HG03135 (cell line): ENCODE results near the gene GNAI3.
A peak's percentile ranks its signal among the peaks of the same experiment; 100 is the strongest.

Experiments
- ATAC-seq: cut with Tn5 transposase; IDR thresholded peaks from one replicate; pipeline ENCODE4 v1.9.1; 2021; ENCODE audit warnings: mild to moderate bottlenecking, moderate library complexity; ENCODE audit not compliant: unreplicated experiment

Gene GNAI3

GRCh38 chr1:109543988-109544735 lies 4.3 kb upstream of the GNAI3 start:
- no peak for ATAC-seq

DNA sequence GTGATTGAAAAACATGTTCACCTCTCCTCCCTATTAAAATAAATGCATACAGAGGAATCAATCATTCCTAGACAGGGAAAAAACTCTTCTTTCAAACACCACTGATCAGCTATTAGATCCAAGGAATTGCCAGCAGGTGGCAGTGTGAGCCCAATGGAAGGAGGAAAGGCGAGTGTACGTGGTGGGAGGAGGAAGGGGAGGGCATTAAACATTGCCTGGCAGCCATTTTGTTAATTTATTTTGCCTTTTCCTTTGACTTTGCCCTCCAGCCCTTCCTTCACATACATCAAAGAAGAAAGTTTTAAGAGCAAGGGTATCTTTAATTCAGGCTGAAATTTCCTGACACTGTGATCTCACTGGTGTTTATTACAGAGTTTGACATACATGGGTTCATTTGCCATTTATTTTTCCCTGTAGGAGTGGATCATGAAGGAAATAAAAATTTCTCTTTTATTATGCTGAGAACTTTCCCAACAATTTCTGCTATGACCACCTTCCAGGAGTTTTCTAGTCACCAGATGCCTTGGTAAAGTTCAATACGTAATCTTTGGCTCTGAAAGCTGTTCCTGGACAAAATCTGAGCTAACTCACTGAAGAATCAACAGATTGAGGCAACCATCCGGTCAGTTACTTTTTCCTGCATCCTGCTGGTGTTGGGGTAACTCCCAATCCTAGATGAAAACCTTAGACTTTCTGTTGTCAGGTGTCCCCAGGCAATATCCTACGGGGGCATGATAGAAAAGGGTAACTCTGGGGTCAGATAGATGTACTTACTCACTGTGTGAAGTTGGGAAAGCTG lies 1.9 kb upstream of the GNAI3 start:
- ATAC-seq = no peak

DNA sequence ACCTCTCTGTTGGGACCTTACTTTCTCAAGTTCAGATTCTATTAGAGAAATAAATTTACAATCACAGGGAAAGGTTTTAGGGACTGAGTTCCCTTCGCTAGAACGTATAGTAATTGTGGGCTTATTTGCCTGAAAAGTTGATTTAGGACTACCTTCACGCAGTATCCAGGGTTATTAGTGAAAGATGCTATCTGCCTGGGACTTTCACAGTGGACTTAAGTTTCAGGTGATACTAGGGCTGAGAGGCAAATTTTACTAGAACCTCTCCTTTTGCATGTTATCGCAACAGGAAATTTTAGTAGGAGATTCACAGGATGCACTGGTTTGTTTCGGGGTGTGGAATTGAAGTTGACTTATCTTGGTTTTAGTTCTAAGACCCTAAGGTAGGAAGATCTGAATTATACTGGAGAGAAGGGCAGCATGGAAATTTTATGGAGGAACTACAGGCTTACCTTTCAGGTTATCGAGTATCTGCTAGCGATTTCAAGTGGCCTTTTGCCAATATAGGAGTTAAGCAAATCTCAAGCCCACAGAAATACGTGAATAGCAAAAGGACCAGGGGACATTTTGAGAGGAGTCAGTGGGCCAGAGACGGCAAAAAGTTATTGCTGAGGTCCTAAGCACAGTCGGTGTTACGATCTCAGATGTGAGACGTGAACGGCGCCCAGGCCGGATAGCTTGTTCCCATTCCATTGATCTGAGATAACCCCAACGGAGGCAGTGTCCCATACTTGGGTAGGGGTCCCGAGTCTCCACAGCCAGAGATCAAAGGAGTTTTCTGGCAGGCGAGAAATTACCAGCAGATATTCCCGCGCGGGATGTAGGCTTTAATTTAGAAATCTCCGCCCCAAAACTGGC lies 723 bp upstream of the GNAI3 start:
- peak; percentile 19 for ATAC-seq

GRCh38 chr1:109556563-109556962 lies 8.1 kb downstream of the GNAI3 start:
- no peak for ATAC-seq

DNA sequence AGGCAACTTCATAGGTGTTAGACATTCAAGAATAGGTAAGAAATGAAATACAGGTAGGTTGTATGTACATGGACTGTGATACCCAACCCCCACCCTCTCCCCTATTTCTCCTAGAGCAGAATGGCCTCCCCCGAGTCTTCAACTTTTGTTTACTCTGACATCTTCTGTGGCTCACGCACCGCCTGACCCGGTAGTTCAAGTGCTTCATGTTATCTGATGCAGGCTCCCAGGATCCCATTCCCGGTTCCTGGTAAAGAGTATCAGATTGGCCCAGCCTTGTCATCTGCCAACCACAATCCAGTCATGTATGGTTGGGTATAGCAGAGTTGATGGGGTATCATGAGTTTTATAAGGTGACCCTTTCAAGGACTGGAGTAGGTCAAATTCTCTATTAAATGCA lies 9.1 kb downstream of the GNAI3 start:
- no peak for ATAC-seq

DNA sequence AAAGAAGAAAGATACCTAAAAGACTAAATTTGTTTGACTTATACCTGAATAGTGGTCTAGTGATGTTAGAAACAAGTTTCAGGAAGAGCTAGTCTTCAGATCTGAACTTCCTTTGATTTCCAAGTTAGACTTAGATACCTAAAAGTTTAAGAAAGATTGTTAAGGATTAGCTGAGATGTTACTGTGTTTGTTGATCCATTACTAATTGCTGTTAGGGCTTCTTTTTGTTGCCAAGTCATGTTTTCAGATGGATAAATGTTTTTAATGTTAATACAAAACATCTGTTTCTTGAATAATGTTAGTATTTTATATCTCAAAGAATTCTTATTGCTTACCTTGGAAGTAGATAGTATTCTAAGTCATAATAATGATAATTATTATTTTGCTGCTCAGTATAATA lies 11.6 kb downstream of the GNAI3 start:
- no peak for ATAC-seq

DNA sequence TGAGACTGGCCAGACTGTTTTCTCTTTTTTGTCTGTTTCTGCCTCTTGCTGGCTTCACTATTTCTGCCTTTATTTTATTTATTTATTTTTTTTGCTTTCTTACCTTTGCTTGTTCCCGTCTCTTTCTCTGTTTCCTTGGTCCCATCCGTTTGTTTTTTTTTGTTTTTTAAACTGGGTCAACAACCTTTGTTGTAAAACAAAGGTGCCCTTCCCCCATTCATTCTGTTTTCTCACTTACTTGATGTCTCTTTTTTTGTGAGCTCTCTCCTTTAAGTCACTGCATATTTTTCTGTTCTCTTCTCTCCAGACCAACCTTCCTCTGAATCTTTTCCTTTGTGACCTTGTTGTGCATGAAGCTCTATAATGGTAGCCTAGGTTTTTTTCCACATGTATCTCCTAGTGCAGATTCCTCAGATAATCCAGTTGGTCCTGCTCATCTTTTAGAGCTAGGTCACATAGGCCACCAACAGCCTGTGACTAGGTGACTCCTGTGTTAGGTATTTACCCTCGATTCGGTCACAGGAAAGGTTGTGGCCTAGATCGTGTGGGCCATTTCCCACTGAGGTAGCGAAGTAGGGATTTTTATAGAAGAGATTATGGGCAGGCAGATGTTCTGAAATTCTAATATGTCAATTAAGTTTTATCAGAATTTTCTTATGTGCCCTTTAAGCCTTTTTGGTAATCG lies 15.9 kb downstream of the GNAI3 start:
- ATAC-seq = no peak

DNA sequence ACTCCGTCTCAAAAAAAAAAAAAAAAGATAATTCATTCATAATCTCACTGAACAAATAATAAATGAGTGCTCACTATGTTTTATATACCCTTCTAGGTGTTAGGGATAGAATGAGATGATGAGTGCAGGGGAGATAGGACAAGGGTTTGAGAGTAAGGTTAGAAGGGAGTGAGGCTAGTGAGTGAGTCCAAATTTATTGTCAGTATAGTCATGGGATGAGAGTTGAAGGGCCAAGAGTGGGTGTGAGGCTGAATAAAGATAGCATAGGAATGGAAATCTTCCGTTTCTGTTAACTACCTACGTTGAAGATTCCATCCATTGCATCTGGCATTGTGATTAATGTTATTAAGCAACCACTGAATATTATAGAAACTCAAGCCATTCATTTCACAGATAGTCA lies 16.8 kb downstream of the GNAI3 start:
- no peak for ATAC-seq

DNA sequence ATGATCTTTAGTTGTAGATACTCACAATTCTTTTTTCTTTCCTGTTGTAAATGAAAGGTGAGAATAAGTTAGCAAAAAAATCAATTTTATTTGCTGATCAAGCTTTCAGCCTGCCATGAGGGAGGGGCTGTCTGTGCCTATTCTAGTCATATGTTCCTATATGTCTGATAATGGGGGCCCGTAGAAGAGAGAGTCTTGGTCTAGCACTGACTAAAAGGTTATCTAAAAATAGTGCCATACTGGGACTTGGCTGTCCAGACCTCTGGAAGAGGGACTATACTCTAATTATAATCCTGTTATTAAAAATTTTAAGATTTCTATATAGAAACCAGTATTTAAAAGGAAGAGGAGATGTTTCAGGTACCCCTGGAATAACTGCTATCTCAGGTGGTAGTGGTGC lies 18.6 kb downstream of the GNAI3 start:
- ATAC-seq = no peak

DNA sequence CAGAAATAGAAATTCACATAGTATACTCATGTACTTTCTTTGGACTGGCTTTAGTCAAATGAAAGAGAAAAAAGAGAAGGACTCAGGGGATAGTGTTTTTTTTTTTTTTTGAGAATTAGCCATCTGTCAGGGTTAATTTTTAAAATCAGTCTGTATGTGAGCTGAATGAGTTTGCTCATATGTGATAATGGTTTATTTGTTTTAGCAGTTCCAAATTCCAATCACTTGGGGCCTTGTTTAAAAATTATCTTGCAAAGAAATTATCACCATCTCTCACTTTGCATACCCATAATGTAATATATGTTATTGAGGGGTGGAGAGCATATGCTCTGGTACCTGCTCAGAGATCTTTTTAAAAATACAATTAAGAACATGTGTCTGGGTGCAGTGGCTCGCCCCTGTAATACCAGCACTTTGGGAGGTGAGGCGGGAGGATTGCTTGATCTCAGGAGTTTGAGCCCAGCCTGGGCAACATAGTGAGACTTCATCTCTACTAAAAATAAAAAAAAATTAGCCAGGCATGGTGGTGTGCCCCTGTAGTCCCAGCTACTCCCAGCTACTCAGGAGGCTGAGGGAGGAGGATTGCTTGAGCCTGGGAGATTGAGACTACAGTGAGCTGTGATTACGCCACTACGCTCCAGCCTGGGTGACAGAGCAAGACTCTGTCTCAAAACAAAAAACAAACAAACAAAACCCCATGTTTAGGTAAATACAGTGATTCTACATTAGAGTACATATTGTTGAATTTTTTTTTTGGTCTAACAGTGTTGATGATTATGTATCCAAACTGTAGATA lies 19.7 kb downstream of the GNAI3 start:
- ATAC-seq = no peak

- no peak for ATAC-seq
Measured at GRCh38 chr1:109569323-109569722, 20.9 kb downstream of the GNAI3 start.

DNA sequence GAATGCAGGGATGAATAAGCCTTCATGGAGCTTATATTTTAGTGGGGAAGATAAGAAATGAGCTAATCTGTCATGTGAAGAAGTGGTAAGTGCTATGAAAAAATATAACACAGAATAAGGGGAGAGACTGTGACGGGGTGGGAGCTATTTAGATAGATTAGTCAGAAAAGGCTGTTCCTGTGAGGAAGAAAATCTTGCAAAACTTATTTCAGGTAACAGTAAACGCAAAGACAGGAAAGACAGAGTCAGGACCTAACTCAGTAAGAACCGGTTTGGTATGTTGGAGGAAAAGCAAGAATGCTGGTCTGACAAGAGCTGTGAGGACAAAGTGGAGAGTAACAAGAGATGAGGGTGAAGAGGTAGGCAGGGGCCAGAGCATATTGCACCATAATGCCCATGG lies 22.0 kb downstream of the GNAI3 start:
- no peak for ATAC-seq

DNA sequence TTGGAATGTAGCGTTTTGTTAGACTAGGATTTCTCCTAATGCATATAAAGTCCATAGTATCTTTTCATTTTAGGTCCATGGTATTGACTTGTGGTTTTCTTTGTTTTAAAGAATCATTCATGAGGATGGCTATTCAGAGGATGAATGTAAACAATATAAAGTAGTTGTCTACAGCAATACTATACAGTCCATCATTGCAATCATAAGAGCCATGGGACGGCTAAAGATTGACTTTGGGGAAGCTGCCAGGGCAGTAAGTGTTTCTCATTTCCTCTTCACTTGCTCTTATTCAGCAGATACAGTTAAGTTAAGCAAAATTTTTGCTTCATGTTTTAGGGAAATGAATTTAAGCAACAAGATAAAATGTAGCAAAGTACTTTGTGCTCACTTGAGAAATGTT lies 25.4 kb downstream of the GNAI3 start:
- no peak for ATAC-seq

GRCh38 chr1:109578947-109579443 lies 30.6 kb downstream of the GNAI3 start:
- no peak for ATAC-seq

- ATAC-seq = no peak
Measured at GRCh38 chr1:109579491-109579890, 31.1 kb downstream of the GNAI3 start.

- ATAC-seq = no peak
Measured at GRCh38 chr1:109582021-109582420, 33.6 kb downstream of the GNAI3 start.

GRCh38 chr1:109584766-109585165 lies 36.4 kb downstream of the GNAI3 start:
- no peak for ATAC-seq

DNA sequence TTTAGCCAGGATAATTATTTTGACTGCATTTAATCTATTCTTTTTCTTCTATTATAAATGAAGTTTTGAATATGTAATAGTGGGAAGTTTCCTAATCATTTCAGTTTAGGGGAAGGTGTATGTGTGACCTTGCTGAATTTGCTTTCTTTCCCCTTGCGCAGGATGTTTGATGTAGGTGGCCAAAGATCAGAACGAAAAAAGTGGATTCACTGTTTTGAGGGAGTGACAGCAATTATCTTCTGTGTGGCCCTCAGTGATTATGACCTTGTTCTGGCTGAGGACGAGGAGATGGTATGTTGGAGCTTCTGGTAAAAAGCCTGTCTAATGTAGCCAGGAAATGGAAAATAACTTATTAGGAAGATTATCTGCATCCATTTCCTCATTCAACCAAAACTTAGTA lies 37.6 kb downstream of the GNAI3 start:
- ATAC-seq = no peak

GRCh38 chr1:109589177-109589576 lies 40.8 kb downstream of the GNAI3 start:
- no peak for ATAC-seq

DNA sequence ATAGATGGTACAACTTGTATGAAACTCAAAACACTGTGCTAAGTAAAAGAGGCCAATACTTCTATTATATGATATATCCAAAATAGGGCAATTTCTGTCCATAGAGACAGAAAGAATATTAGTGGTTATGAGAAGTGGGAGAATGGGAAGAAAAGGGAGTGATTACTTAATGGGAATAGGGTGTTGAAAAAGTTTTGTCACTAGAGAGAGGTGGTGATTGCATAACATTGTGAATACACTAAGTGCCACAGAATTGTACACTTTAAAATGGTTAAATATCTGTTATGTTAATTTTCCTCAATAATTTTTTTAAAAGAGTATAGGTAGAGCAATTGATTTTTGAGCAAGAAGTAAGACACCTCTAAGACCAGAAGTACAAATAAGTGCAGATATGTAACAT lies 41.3 kb downstream of the GNAI3 start:
- no peak for ATAC-seq
